Loucy (cell line): ENCODE measurements around the gene PGS1.

ENCODE experiments used
- H2AFZ ChIP-seq: fragments of 200-600 bp; sonication (generic); 2 replicates; pipeline ENCODE4 v1.6.0; 2016; ENCODE audit warnings: antibody characterized with exemption, mild to moderate bottlenecking, low read length, moderate library complexity
- H3F3A ChIP-seq: fragments of 200-600 bp; 2 replicates; pipeline ENCODE4 v1.6.0; 2016; ENCODE audit warnings: antibody characterized with exemption, low read depth, mild to moderate bottlenecking
- H3K27me3 ChIP-seq: fragments of 200-600 bp; sonication (generic); 2 replicates; pipeline ENCODE4 v1.6.1; 2014; ENCODE audit warnings: low read length, mild to moderate bottlenecking; ENCODE audit not compliant: insufficient read depth, poor library complexity, severe bottlenecking
- H3K36me3 ChIP-seq: fragments of 200-600 bp; sonication (generic); 2 replicates; pipeline ENCODE4 v1.6.1; 2016; ENCODE audit warnings: low read length; ENCODE audit not compliant: insufficient read depth
- H3K4me1 ChIP-seq: fragments of 200-600 bp; sonication (generic); 2 replicates; pipeline ENCODE4 v1.5.1; 2014; ENCODE audit warnings: low read length, mild to moderate bottlenecking; ENCODE audit not compliant: insufficient read depth, poor library complexity, severe bottlenecking
- H3K4me2 ChIP-seq: fragments of 200-600 bp; sonication (generic); 2 replicates; pipeline ENCODE4 v1.6.0; 2014; ENCODE audit warnings: antibody characterized with exemption, low read length, low read depth, mild to moderate bottlenecking; ENCODE audit not compliant: poor library complexity, severe bottlenecking
- H3K4me3 ChIP-seq: fragments of 200-600 bp; sonication (generic); 2 replicates; pipeline ENCODE4 v1.5.1; 2014; ENCODE audit warnings: low read length, mild to moderate bottlenecking, mixed read lengths; ENCODE audit not compliant: poor library complexity, severe bottlenecking
- H3K79me2 ChIP-seq: fragments of 200-600 bp; sonication (generic); 2 replicates; pipeline ENCODE4 v1.6.1; 2014; ENCODE audit warnings: low read length; ENCODE audit not compliant: insufficient read depth
- H3K9ac ChIP-seq: fragments of 200-600 bp; sonication (generic); 2 replicates; pipeline ENCODE4 v1.6.0; 2014; ENCODE audit warnings: mild to moderate bottlenecking, low read depth, low read length, moderate library complexity; ENCODE audit not compliant: poor library complexity, severe bottlenecking
- H3K9me2 ChIP-seq: fragments of 200-600 bp; sonication (generic); replicated peaks from 2 replicates; pipeline ENCODE4 v1.6.1; 2016; ENCODE audit warnings: low read depth, low read length, mixed read lengths
- H3K9me3 ChIP-seq: fragments of 200-600 bp; sonication (generic); 2 replicates; pipeline ENCODE4 v1.6.1; 2014; ENCODE audit warnings: mild to moderate bottlenecking, antibody characterized with exemption, low read length, low read depth; ENCODE audit not compliant: insufficient read depth
- H4K20me1 ChIP-seq: fragments of 200-600 bp; sonication (generic); 2 replicates; pipeline ENCODE4 v1.6.0; 2014; ENCODE audit warnings: antibody characterized with exemption, low read length, mild to moderate bottlenecking; ENCODE audit not compliant: insufficient read depth, poor library complexity, severe bottlenecking
- EZH2phosphoT487 ChIP-seq: fragments of 200-600 bp; IDR thresholded peaks from 2 replicates; pipeline ENCODE4 v1.6.1; 2018; ENCODE audit warnings: antibody characterized with exemption, mild to moderate bottlenecking, moderate library complexity, borderline replicate concordance
- TF ChIP-seq, protein P1 (sequence below): fragments of 200-600 bp; sonication (generic); conservative IDR thresholded peaks from 2 replicates; pipeline ENCODE4 v1.5.1; 2014; ENCODE audit warnings: mild to moderate bottlenecking, antibody characterized with exemption, low read length

The PGS1 gene

DNA sequence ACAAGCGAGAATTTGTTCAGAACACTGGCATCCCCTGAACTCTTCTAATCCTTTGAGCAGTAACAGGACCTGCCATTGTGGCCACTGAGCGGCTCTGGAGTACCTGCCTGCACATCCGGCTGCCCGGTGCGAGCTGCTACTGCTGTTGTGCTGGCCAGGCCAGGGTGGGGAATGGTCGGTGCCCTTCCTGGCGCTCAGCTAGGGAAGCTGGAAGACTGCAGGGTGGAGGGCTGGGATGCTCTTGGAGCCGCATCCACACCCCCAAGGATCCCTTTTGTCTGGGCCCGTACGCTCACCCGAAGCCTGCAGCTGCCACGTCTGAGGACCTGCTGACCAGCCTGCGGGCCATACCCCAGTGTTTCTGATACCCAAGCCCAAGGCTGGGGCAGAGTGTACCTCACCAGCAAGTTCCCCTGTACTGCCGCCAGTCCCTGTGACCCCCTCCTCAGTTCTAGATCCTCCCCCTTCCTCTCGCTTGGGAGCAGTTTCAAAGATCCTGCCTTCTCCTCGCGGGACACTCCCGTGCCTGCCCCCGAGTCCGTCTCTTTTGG lies 49.7 kb downstream of the PGS1 start:
- H3K4me2 ChIP-seq, result no peak overlapping the region
- no peaks in the 10 kb centered on the region for H3K27me3 ChIP-seq
- no peaks in the 10 kb centered on the region for H3K79me2 ChIP-seq
- peaks cover 55% of the 10 kb centered on the region; the same call in 1 of the 2 replicates for H3K36me3 ChIP-seq
- H3K9ac ChIP-seq, result no peak overlapping the region
- no peak overlapping the region for H3K4me3 ChIP-seq
- no peaks in the 10 kb centered on the region for H3K9me3 ChIP-seq
- no peak overlapping the region for H2AFZ ChIP-seq
- H3K9me2 ChIP-seq, result no peaks in the 10 kb centered on the region
- H4K20me1 ChIP-seq, result no peaks in the 10 kb centered on the region
- no peaks in the 10 kb centered on the region for H3F3A ChIP-seq
- no peaks in the 10 kb centered on the region for H3K4me1 ChIP-seq
- TF ChIP-seq, protein P1, sequence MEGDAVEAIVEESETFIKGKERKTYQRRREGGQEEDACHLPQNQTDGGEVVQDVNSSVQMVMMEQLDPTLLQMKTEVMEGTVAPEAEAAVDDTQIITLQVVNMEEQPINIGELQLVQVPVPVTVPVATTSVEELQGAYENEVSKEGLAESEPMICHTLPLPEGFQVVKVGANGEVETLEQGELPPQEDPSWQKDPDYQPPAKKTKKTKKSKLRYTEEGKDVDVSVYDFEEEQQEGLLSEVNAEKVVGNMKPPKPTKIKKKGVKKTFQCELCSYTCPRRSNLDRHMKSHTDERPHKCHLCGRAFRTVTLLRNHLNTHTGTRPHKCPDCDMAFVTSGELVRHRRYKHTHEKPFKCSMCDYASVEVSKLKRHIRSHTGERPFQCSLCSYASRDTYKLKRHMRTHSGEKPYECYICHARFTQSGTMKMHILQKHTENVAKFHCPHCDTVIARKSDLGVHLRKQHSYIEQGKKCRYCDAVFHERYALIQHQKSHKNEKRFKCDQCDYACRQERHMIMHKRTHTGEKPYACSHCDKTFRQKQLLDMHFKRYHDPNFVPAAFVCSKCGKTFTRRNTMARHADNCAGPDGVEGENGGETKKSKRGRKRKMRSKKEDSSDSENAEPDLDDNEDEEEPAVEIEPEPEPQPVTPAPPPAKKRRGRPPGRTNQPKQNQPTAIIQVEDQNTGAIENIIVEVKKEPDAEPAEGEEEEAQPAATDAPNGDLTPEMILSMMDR, result no peak
- no peak for TF ChIP-seq EZH2phosphoT487

- Histone ChIP-seq H3K27me3 (no peaks in the 10 kb centered on the region), H3K9me3 (no peaks in the 10 kb centered on the region), H3K4me3 (no peak overlapping the region), H3F3A (no peaks in the 10 kb centered on the region), H2AFZ (no peak overlapping the region), H3K9ac (no peak overlapping the region), H4K20me1 (no peaks in the 10 kb centered on the region), H3K9me2 (no peaks in the 10 kb centered on the region), H3K4me1 (no peaks in the 10 kb centered on the region), H3K79me2 (no peaks in the 10 kb centered on the region), H3K4me2 (no peak overlapping the region), H3K36me3 (peaks cover 46% of the 10 kb centered on the region; the same call in 1 of the 2 replicates)
- TF ChIP-seq EZH2phosphoT487, result no peak
- TF ChIP-seq, protein P1, result no peak
These were observed 50.6 kb downstream of the PGS1 start for GRCh38 chr17:78428836-78429617.

DNA sequence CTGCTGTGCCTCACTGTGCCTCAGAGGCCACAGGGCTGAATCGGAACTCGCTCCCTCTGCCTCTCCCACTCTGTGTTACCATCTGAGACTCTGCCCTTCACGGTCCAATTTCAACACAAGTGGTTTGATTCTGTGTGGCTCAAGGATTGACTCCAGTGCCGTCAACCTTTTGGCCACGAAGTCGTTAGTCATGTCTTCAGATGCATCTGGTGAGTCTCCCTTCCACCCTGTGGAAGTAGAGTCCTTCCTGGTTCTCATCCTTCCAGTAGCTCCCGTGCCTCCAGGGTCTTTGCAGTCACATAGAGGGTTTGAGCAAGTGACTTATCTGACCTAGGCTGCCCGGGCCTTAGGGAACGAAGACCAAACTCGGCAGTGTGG lies 51.2 kb downstream of the PGS1 start:
- H2AFZ ChIP-seq, result no peak overlapping the region

More for the DNA sequence above, 51.2 kb downstream of the PGS1 start:
- Histone ChIP-seq H3F3A (no peaks in the 10 kb centered on the region), H3K4me3 (no peak overlapping the region), H3K9me2 (no peaks in the 10 kb centered on the region), H3K9me3 (no peaks in the 10 kb centered on the region), H3K4me1 (no peaks in the 10 kb centered on the region), H3K36me3 (peaks cover 40% of the 10 kb centered on the region; the same call in 1 of the 2 replicates), H4K20me1 (no peaks in the 10 kb centered on the region), H3K4me2 (no peak overlapping the region), H3K27me3 (no peaks in the 10 kb centered on the region), H3K79me2 (no peaks in the 10 kb centered on the region), H3K9ac (no peak overlapping the region)
- TF ChIP-seq, protein P1, result no peak
- no peak for TF ChIP-seq EZH2phosphoT487
